ENCODE measurements around the gene PLCG2. TPM values are rescaled to one million over a fixed set of nuclear protein-coding genes. Genes with fewer than 3 reads are reported as not detected.

PLCG2 gene
- polyA plus RNA-seq, 1 donor from 2014 or later, result not detected

- H2AFZ ChIP-seq (ENCODE audit: low read depth, low read length), result no peak overlapping the region
- H3K79me2 ChIP-seq (replicated peaks; ENCODE audit: insufficient read depth, low read length), result no peaks in the 10 kb centered on the region
- TF ChIP-seq POLR2AphosphoS5 (IDR thresholded peaks at IDR 0.05) (no peak), EZH2 (IDR thresholded peaks at IDR 0.05; ENCODE audit: borderline replicate concordance, insufficient read depth, low read length, poor library complexity, severe bottlenecking) (no peak), TAF1 (IDR thresholded peaks at IDR 0.05; ENCODE audit: low read depth) (no peak), MXI1 (conservative IDR thresholded peaks at IDR 0.05; ENCODE audit: poor library complexity, severe bottlenecking) (no peak), CTCF (IDR thresholded peaks at IDR 0.05; ENCODE audit: poor library complexity, severe bottlenecking) (no peak), RAD21 (conservative IDR thresholded peaks at IDR 0.05) (no peak), SMC3 (conservative IDR thresholded peaks at IDR 0.05; ENCODE audit: poor library complexity) (no peak), EP300 (conservative IDR thresholded peaks at IDR 0.05; ENCODE audit: poor library complexity, severe bottlenecking) (no peak), REST (IDR thresholded peaks at IDR 0.05; ENCODE audit: borderline replicate concordance) (no peak)
- H3K4me3 ChIP-seq (ENCODE audit: low read length), result no peak overlapping the region
- no peaks in the 10 kb centered on the region for H4K20me1 ChIP-seq (ENCODE audit: insufficient read depth)
- no peak overlapping the region for H3K4me2 ChIP-seq (ENCODE audit: low read length)
- H3K27me3 ChIP-seq (ENCODE audit: insufficient read depth, low read depth, low read length), result no peaks in the 10 kb centered on the region
- no peaks in the 10 kb centered on the region for H3K9me2 ChIP-seq (ENCODE audit: insufficient read depth, low read length)
- H3K27ac ChIP-seq (ENCODE audit: low read length), result no peak overlapping the region
- no peaks in the 10 kb centered on the region for H3K9me3 ChIP-seq (ENCODE audit: low read length)
- H3K36me3 ChIP-seq (ENCODE audit: insufficient read depth, low read length), result no peaks in the 10 kb centered on the region
- H3F3A ChIP-seq (ENCODE audit: insufficient read depth, low read length, poor library complexity, severe bottlenecking), result no peaks in the 10 kb centered on the region
- H3K9ac ChIP-seq (ENCODE audit: low read length), result no peak overlapping the region
Observed at GRCh38 chr16:81734632-81735434, 44.3 kb upstream of the PLCG2 start.

GRCh38 chr16:81737885-81738536 lies 41.1 kb upstream of the PLCG2 start:
- Histone ChIP-seq H2AFZ (ENCODE audit: low read depth, low read length) (peak overlapping the region; percentile 4), H3K27ac (ENCODE audit: low read length) (no peak overlapping the region), H3K4me3 (ENCODE audit: low read length) (no peak overlapping the region), H3F3A (ENCODE audit: insufficient read depth, low read length, poor library complexity, severe bottlenecking) (no peaks in the 10 kb centered on the region), H3K79me2 (replicated peaks; ENCODE audit: insufficient read depth, low read length) (no peaks in the 10 kb centered on the region), H3K9ac (ENCODE audit: low read length) (peak overlapping the region; percentile 17), H3K9me2 (ENCODE audit: insufficient read depth, low read length) (no peaks in the 10 kb centered on the region), H3K36me3 (ENCODE audit: insufficient read depth, low read length) (no peaks in the 10 kb centered on the region), H4K20me1 (ENCODE audit: insufficient read depth) (no peaks in the 10 kb centered on the region), H3K9me3 (ENCODE audit: low read length) (no peaks in the 10 kb centered on the region), H3K4me2 (ENCODE audit: low read length) (no peak overlapping the region), H3K27me3 (ENCODE audit: insufficient read depth, low read depth, low read length) (no peaks in the 10 kb centered on the region)
- TF ChIP-seq RAD21 (conservative IDR thresholded peaks at IDR 0.05) (peak; percentile 99), POLR2AphosphoS5 (IDR thresholded peaks at IDR 0.05) (no peak), MXI1 (conservative IDR thresholded peaks at IDR 0.05; ENCODE audit: poor library complexity, severe bottlenecking) (no peak), SMC3 (conservative IDR thresholded peaks at IDR 0.05; ENCODE audit: poor library complexity) (peak; percentile 99), REST (IDR thresholded peaks at IDR 0.05; ENCODE audit: borderline replicate concordance) (no peak), CTCF (IDR thresholded peaks at IDR 0.05; ENCODE audit: poor library complexity, severe bottlenecking) (peak; percentile 98), TAF1 (IDR thresholded peaks at IDR 0.05; ENCODE audit: low read depth) (no peak), EP300 (conservative IDR thresholded peaks at IDR 0.05; ENCODE audit: poor library complexity, severe bottlenecking) (peak; percentile 27), EZH2 (IDR thresholded peaks at IDR 0.05; ENCODE audit: borderline replicate concordance, insufficient read depth, low read length, poor library complexity, severe bottlenecking) (no peak)
